Subcutaneous abdominal adipose tissue (tissue), 5 donors: ENCODE data around the gene SUN5.

Source experiments
- H3K27ac ChIP-seq: one replicate; pipeline ENCODE4 v1.7.0; 2013; ENCODE audit warnings: low read depth, mild to moderate bottlenecking, inconsistent platforms, low read length, moderate library complexity
- H3K27me3 ChIP-seq, 5 donors: one replicate each; pipeline ENCODE4 v1.7.0; 2013; ENCODE audit warnings: low read length in 5 of 5, inconsistent platforms in 1 of 5; ENCODE audit not compliant: control insufficient read depth in 5 of 5, insufficient read depth in 4 of 5
- H3K36me3 ChIP-seq, 5 donors: one replicate each; pipeline ENCODE4 v1.7.0; 2013; ENCODE audit warnings: low read length in 5 of 5; ENCODE audit not compliant: control insufficient read depth in 5 of 5, insufficient read depth in 5 of 5
- H3K4me1 ChIP-seq, 5 donors: one replicate each; pipeline ENCODE4 v1.7.0; 2013; ENCODE audit warnings: low read length in 5 of 5, mild to moderate bottlenecking in 3 of 5, moderate library complexity in 1 of 5; ENCODE audit not compliant: control insufficient read depth in 5 of 5, insufficient read depth in 5 of 5
- H3K4me3 ChIP-seq, 5 donors: one replicate each; pipeline ENCODE4 v1.7.0; 2013; ENCODE audit warnings: low read length in 5 of 5, low read depth in 1 of 5
- H3K9ac ChIP-seq, 5 donors: one replicate each; pipeline ENCODE4 v1.7.0; 2013; ENCODE audit warnings: low read length in 5 of 5, mild to moderate bottlenecking in 4 of 5, moderate library complexity in 3 of 5
- H3K9me3 ChIP-seq, 5 donors: one replicate each; pipeline ENCODE4 v1.7.0; 2013; ENCODE audit warnings: low read length in 5 of 5; ENCODE audit not compliant: control insufficient read depth in 5 of 5
- donor health status: healthy.
- donor health status: healthy.
- donor health status: healthy.
- donor health status: healthy.
- donor health status: healthy.

SUN5 gene

DNA sequence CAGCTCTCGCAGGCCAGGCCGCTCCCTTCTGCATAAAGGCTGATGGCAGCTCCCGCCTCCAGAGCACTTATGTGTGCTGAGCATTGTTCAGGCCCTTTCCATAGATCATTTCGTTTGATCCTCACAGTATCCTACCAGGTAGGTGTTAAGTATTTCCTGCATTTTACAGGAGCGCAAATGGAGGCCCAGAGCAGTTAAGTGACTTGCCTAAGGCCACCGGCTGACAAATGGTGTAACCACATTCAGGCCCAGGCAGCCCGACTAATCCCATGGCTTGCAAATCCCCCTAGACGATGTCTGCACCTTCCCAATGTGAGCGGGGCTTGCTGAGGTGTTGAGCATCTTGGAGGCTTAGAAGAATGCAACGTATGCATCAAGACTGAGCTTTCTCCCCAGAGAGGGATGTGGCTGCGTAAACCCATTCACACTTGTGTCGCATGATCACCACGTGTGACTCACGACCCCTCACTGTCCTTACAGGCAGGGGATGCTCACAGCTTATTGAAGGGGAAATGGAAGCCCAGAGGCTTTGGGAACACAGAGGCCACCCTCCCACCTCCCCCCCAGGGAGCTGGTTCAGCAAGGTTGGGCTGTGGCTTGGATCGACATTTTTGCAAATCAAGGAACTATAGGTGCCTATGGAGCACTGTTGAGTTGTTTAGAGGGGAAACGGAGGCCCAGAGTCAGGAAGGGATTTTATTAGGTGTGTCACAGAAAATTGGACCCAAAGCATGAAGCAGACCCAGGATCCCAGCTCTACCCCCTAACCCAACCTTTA lies 10.3 kb upstream of the SUN5 start:
- H3K4me3 ChIP-seq = no peak overlapping the region
- no peak overlapping the region for H3K9ac ChIP-seq
- H3K27ac ChIP-seq = no peak overlapping the region
- no peaks in the 10 kb centered on the region for H3K9me3 ChIP-seq
- H3K36me3 ChIP-seq = no peaks in the 10 kb centered on the region
- peaks cover 2 to 28% (median 28%) of the 10 kb centered on the region in 5 donors for H3K4me1 ChIP-seq
- peaks cover 0 to 7% (median 0%) of the 10 kb centered on the region in 5 donors for H3K27me3 ChIP-seq

DNA sequence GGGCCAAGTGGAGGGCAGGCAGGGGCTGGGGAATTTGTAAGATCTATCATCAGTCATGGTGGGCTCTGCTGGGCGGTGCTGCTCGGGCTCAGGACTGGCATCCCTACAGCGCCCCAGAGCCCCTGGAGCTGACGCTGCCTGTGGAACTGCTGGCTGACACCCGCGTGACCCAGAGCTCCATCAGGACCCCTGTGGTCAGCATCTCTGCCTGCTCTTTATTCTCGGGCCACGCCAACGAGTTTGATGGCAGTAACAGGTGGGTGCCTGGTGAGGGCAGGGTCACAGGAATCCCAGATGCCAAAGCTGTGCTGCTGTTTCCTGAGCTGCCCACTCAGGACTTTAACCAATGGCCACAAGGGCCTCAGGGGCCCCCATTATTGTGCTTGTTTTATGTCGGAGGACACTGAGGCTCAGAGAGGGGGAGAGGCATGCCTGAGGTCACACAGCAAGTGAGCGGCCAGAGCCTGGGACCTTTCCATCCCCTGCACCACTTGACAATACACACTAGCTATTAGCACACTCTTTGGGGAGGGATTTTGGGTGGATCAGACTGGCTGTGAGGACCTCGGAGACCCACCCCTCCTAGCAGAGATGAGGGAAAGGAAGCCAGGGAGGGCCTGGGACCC lies 9.6 kb upstream of the SUN5 start:
- Histone ChIP-seq H3K4me1 (peaks cover 4 to 36% (median 35%) of the 10 kb centered on the region in 5 donors), H3K9ac (no peak overlapping the region), H3K9me3 (no peaks in the 10 kb centered on the region), H3K4me3 (no peak overlapping the region), H3K27ac (no peak overlapping the region), H3K36me3 (no peaks in the 10 kb centered on the region), H3K27me3 (peaks cover 0 to 7% (median 0%) of the 10 kb centered on the region in 5 donors)

DNA sequence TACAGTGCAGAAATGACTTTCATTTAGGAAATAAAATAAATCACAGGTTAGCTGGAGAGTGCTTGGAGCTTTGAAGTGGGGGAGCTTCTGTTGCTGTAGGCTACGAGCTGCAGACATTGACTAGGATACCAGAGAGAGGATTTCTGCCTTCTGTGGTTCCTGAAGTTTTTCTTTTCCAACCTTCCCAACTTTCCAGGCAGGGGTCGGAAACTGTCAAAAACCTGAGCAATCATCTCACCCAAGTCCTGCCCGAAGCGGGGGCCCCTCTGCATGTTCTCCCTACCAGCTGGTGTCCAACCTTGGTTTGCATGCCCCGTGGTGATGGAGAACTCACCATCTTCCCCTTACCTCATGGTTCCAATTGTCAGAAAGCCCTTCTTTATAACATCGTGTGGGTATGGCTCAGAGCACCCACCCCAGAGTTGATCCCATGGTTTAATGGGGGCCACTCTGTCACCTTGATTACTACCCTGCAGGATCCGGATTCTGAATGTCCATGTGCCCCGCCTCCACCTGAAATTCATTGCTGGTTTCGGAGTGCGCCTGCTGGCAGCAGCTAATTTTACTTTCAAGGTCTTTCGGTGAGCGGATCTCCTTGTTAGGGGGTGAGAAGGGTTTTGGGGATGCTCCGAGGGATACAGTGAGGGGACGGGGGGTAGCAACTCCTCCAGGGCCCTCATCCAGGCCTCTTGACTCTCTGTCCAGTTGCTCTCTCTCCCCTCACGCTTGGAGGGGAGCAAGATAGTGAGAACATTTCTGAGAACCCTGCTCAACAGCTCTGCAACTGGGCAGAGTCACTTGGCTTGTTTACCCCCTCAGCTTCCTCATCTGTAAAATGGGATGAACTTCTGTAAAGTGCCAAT lies 8.3 kb upstream of the SUN5 start:
- peaks cover 0 to 7% (median 0%) of the 10 kb centered on the region in 5 donors for H3K27me3 ChIP-seq
- no peak overlapping the region for H3K9ac ChIP-seq
- H3K4me3 ChIP-seq = no peak overlapping the region
- H3K36me3 ChIP-seq = no peaks in the 10 kb centered on the region
- no peak overlapping the region for H3K27ac ChIP-seq
- peaks cover 4 to 39% (median 36%) of the 10 kb centered on the region in 5 donors for H3K4me1 ChIP-seq
- H3K9me3 ChIP-seq = no peaks in the 10 kb centered on the region

DNA sequence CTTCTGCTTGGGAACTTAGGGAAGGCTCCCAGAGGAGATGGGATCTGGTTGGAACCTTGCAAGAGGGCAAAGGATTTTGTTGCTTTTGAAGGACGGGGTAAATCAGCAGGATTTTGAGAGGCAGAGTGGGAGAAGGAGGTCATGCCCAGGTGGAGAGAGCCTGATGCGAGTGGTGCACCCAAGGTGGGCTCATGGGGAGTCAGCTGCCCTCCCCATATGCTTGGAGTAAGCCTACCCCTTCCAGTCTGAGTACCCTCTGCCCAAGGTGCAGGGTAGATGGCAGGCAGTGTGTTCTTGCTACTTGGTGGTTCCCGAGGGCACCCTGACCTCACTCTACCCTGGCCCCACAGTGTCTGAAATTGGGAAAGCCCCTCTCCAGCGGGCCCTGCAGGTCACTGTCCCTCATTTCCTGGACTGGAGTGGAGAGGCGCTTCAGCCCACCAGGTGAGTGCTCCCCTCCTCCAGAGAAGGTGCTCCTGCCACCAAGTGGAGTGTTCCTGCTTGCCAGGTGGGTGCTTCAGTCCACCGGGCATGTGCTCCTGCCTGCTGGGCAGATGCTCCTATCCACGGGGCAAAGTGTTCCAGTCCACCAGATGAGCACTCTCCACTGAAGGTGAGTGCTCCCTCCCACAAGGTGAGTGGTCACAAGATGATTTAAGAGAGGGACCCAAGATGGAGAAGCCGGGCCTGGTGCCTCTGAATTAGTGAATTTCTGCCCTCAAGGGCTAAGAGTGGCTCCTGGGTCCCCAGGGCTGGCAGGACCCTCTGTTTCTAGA lies 6.6 kb upstream of the SUN5 start:
- peaks cover 0 to 7% (median 0%) of the 10 kb centered on the region in 5 donors for H3K27me3 ChIP-seq
- no peak overlapping the region for H3K9ac ChIP-seq
- H3K4me1 ChIP-seq = peaks cover 4 to 32% (median 28%) of the 10 kb centered on the region in 5 donors
- H3K9me3 ChIP-seq = peaks cover 0 to 3% (median 0%) of the 10 kb centered on the region in 5 donors
- no peak overlapping the region for H3K27ac ChIP-seq
- H3K4me3 ChIP-seq = no peak overlapping the region
- H3K36me3 ChIP-seq = no peaks in the 10 kb centered on the region

DNA sequence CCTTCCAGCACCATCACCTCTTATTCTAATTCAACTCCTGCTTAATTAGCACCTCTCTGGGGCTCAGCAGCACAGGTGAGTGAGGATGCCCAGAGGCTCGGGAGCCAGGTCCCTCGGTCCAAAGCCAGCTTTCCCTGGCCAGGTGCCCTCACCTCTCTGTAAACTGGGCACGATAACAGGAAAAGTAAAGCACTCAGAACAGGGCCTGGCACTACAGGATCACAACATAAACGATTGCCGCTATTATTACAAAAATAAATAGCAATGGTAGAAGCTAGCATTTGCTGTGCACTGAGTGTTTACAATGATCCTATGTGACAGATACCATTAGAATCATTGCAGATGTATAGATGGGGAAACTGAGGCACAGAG lies 5.9 kb upstream of the SUN5 start:
- Histone ChIP-seq H3K4me1 (peaks cover 2 to 24% (median 20%) of the 10 kb centered on the region in 5 donors), H3K27me3 (peaks cover 0 to 7% (median 0%) of the 10 kb centered on the region in 5 donors), H3K9me3 (peaks cover 0 to 10% (median 5%) of the 10 kb centered on the region in 5 donors), H3K27ac (no peak overlapping the region), H3K4me3 (no peak overlapping the region), H3K9ac (no peak overlapping the region), H3K36me3 (no peaks in the 10 kb centered on the region)

DNA sequence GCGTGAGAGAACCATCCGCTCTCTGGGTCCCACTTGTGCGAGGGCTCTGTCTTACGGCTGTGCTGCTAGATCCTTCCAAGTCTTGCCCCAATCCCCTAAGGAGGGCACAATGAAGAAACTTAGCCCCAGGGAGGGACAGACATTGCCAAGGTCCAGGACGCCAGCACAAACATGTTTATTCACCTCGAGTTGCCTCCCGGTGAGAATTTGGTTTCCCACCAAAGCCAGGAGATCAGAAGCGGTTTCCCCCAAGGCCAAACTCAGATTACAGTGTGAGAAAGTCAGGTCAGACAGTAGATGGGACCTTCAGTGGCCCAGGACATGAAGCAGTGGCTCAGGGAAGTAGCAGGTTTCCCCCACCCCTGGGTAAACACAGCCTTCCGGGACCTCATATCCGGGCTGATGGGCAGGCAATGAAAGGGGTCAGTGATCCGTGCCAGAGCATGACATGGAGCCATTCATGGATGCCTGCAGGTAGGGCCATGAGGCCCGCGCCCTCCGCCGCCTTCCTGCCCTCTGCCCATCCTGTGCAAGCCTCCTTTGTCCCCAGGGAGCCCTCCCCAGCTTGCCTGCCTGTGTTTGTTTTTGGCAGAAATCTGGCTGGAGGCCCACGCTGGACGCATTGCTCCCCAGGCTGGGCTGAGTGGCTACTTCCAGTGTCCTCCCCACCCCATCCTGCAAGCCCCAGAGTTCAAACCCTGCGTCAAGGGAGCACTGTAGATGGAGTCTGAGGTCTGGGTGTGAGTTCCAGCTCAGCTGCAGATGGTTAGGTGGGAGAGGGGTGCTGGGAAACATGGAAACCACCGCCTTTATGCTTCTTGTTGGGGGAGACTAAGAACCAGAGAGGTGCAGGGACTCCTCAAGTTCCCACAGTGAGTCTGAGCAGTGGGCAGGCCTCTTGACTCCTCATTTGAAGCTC lies 5.2 kb upstream of the SUN5 start:
- Histone ChIP-seq H3K4me1 (peaks cover 2 to 18% (median 14%) of the 10 kb centered on the region in 5 donors), H3K4me3 (no peak overlapping the region), H3K36me3 (no peaks in the 10 kb centered on the region), H3K27ac (no peak overlapping the region), H3K9me3 (peaks cover 0 to 11% (median 5%) of the 10 kb centered on the region in 5 donors), H3K27me3 (peaks cover 0 to 5% (median 0%) of the 10 kb centered on the region in 5 donors), H3K9ac (no peak overlapping the region)

DNA sequence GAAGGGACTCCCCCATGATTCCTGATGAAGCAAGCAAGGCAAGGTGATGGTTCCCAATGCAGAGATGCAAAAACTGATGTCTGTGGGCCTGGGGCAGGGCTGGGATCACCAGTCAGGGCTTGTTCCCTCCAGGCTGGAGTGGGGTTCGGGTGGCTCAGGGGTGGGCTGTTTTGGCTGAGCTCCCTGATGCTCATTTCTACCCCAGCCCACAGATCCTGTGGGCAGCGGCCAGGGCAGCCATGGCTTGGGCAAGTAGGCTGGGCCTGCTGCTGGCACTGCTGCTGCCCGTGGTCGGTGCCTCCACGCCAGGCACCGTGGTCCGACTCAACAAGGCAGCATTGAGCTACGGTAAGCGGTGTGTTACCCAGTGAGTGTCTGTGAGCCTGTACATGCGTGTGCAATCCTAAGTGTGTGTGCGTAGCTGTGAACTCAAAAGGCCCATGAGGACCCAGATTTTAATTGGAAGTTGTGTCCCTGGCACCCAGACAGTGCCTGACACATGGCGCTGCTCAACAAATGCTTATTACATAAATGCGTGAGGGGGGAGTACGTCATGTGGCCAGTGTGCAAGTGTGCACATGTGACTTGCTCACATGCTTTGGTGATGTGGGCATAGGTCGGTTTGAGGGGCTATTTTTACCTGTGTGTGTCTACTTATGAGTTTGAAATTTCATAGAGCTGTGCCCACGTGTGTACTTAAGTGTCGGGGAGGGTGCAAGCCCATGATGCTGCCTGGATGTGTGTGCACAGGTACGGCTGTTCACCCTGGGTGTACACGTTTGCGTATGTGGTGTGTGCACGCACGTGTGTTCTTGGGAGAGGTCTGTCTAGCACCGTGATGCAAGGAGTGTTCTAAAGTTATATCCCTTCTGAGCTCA lies 4.3 kb upstream of the SUN5 start:
- Histone ChIP-seq H3K9me3 (peaks cover 0 to 11% (median 5%) of the 10 kb centered on the region in 5 donors), H3K4me1 (peaks cover 2 to 17% (median 13%) of the 10 kb centered on the region in 5 donors), H3K36me3 (no peaks in the 10 kb centered on the region), H3K27ac (no peak overlapping the region), H3K9ac (no peak overlapping the region), H3K4me3 (no peak overlapping the region), H3K27me3 (no peaks in the 10 kb centered on the region)
